ENCODE data around the gene PRKD2.

Gene PRKD2

GRCh38 chr19:46741447-46741846, 24.5 kb upstream of the PRKD2 start:
- no peak for DNase-seq (ENCODE audit: low spot score)

- no peak for DNase-seq (ENCODE audit: low spot score)
These were observed 22.4 kb upstream of the PRKD2 start for GRCh38 chr19:46739290-46739771.

- DNase-seq (ENCODE audit: low spot score) = no peak
These were observed 20.9 kb upstream of the PRKD2 start for GRCh38 chr19:46737761-46738171.

GRCh38 chr19:46737298-46737654, 20.4 kb upstream of the PRKD2 start:
- DNase-seq (ENCODE audit: low spot score) = no peak

- no peak for DNase-seq (ENCODE audit: low spot score)
These were observed 19.8 kb upstream of the PRKD2 start for GRCh38 chr19:46736531-46737297.

- no peak for DNase-seq (ENCODE audit: low spot score)
These were observed 16.9 kb upstream of the PRKD2 start for GRCh38 chr19:46733690-46734292.

- DNase-seq (ENCODE audit: low spot score) = no peak
These were observed 16.2 kb upstream of the PRKD2 start for GRCh38 chr19:46732966-46733689.

- DNase-seq (ENCODE audit: low spot score) = no peak
These were observed 15.4 kb upstream of the PRKD2 start for GRCh38 chr19:46732172-46732938.

GRCh38 chr19:46731584-46731983, 14.7 kb upstream of the PRKD2 start:
- DNase-seq (ENCODE audit: low spot score) = no peak

GRCh38 chr19:46731007-46731501, 14.1 kb upstream of the PRKD2 start:
- DNase-seq (ENCODE audit: low spot score) = peak; percentile 91

GRCh38 chr19:46730595-46730994, 13.7 kb upstream of the PRKD2 start:
- DNase-seq (ENCODE audit: low spot score) = no peak

- DNase-seq (ENCODE audit: low spot score) = no peak
These were observed 13.3 kb upstream of the PRKD2 start for GRCh38 chr19:46730187-46730586.

GRCh38 chr19:46729696-46730095, 12.8 kb upstream of the PRKD2 start:
- DNase-seq (ENCODE audit: low spot score) = no peak

- peak; percentile 90 for DNase-seq (ENCODE audit: low spot score)
These were observed 11.9 kb upstream of the PRKD2 start for GRCh38 chr19:46728693-46729339.

- DNase-seq (ENCODE audit: low spot score) = peak; percentile 78
These were observed 11.3 kb upstream of the PRKD2 start for GRCh38 chr19:46728208-46728607.

GRCh38 chr19:46727757-46728156, 10.8 kb upstream of the PRKD2 start:
- no peak for DNase-seq (ENCODE audit: low spot score)

- DNase-seq (ENCODE audit: low spot score) = no peak
These were observed 10.1 kb upstream of the PRKD2 start for GRCh38 chr19:46726971-46727501.

GRCh38 chr19:46726551-46726950, 9.6 kb upstream of the PRKD2 start:
- DNase-seq (ENCODE audit: low spot score) = no peak

GRCh38 chr19:46725859-46726393, 9.0 kb upstream of the PRKD2 start:
- no peak for DNase-seq (ENCODE audit: low spot score)

- DNase-seq (ENCODE audit: low spot score) = no peak
These were observed 8.3 kb upstream of the PRKD2 start for GRCh38 chr19:46725036-46725820.

All from kidney capillary endothelial cell (primary cell).